Activated naive CD8-positive, alpha-beta T cell treated with anti-CD3 and anti-CD28 coated beads for 36 hours (primary cell): Measurements from ENCODE around the gene OR56A3. TPM values are rescaled to one million over a fixed set of nuclear protein-coding genes. Genes with fewer than 3 reads are reported as not detected.
"Not testable (repeated sequence)": the region's sequence is repeated elsewhere in the genome, so short reads cannot be mapped to it uniquely, and the experiment has no call there.

Source experiments
- DNase-seq: peaks from one replicate; pipeline ENCODE4 v3.0.0; 2021
- H3K27ac Mint-ChIP-seq: one replicate; pipeline ENCODE4 v1.8.0; 2022; ENCODE audit warnings: mild to moderate bottlenecking, moderate library complexity, mixed read lengths
- H3K27me3 Mint-ChIP-seq: one replicate; pipeline ENCODE4 v1.8.0; 2022; ENCODE audit warnings: mild to moderate bottlenecking, mixed read lengths
- H3K36me3 Mint-ChIP-seq: one replicate; pipeline ENCODE4 v1.8.0; 2021; ENCODE audit warnings: mild to moderate bottlenecking, mixed read lengths
- H3K4me1 Mint-ChIP-seq: one replicate; pipeline ENCODE4 v1.8.0; 2021; ENCODE audit warnings: mixed read lengths
- H3K4me3 Mint-ChIP-seq: one replicate; pipeline ENCODE4 v1.8.0; 2022; ENCODE audit warnings: mild to moderate bottlenecking, moderate library complexity, mixed read lengths
- H3K9me3 Mint-ChIP-seq: one replicate; pipeline ENCODE4 v1.8.0; 2022; ENCODE audit warnings: mixed read lengths
- total RNA-seq, 2 experiments: library from RNA; stranded (reverse); gene quantifications; one replicate each; pipeline ENCODE4 v1.2.3, GENCODE V29; 2021

OR56A3 gene
- total RNA-seq, 2 experiments from 2014 or later, result not detected

DNA sequence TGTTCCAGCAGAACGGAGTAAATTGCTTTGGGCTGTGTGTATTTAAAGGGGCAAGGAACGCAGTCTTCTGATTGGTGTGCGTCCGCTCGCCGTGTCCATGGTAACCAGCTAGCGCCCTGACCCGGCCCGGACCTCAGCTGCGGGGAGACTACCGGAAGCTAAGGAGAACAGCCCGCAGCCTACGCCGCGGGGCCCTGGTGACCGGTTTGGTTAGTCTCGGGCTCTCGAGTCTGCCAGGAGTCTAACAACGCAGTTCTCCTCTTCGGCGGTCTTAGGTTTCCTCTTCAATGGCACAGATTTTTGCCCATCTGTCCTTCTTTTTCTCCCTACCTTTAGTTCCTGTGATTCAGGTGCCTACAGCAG, 3.5 kb upstream of the OR56A3 start:
- peaks cover 9% of the 10 kb centered on the region for H3K27me3 Mint-ChIP-seq
- no peaks in the 10 kb centered on the region for H3K4me1 Mint-ChIP-seq
- H3K9me3 Mint-ChIP-seq, result no peaks in the 10 kb centered on the region
- no peak for DNase-seq
- no peak overlapping the region for H3K4me3 Mint-ChIP-seq
- no peaks in the 10 kb centered on the region for H3K36me3 Mint-ChIP-seq
- no peak overlapping the region for H3K27ac Mint-ChIP-seq

DNA sequence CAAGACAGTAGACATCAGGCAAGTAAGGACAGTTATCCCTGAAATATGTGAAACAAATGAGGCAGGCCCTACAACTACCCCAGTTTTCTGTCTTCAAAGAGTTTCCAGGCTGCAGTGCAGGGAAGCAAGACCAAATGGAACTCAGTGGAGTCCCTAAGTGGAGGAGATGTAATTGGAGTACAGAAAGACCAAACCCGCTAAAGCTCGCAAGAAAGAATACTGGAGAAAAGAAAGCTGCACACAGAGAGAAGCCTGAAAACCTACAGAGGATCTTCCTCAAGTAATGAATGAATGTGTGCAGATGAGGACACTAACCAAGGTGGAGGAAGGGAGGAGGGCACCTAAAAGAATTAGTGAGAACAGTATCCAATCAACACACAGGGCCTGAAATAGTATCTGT, 1.3 kb upstream of the OR56A3 start:
- Mint-ChIP-seq H3K27ac (no peak overlapping the region), H3K4me3 (no peak overlapping the region), H3K27me3 (peaks cover 19% of the 10 kb centered on the region), H3K36me3 (no peaks in the 10 kb centered on the region), H3K4me1 (no peaks in the 10 kb centered on the region), H3K9me3 (no peaks in the 10 kb centered on the region)
- DNase-seq, result no peak

DNA sequence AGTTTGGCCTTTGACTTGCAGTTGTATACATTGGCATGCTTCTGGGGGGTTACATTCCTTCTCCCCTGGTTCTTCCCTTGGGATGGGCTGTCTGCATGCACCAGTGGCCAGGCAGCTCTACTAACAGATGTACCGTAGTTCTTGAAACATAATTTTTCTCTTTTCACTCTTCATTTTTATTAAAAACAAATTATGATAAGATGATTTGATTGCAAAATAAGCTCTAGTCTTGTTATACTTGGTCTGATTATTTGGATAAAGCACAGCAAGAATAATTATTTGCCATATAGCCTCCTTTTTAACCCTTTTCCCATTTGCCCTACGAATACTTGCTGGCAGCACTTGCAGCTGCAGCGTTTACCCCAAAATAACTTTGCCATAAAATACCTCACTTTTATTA, 13.5 kb downstream of the OR56A3 start:
- H3K27me3 Mint-ChIP-seq, result peaks cover 3% of the 10 kb centered on the region
- H3K4me3 Mint-ChIP-seq, result no peak overlapping the region
- H3K9me3 Mint-ChIP-seq, result peaks cover 2% of the 10 kb centered on the region
- H3K27ac Mint-ChIP-seq, result no peak overlapping the region
- no peak for DNase-seq
- H3K36me3 Mint-ChIP-seq, result no peaks in the 10 kb centered on the region
- no peaks in the 10 kb centered on the region for H3K4me1 Mint-ChIP-seq

DNA sequence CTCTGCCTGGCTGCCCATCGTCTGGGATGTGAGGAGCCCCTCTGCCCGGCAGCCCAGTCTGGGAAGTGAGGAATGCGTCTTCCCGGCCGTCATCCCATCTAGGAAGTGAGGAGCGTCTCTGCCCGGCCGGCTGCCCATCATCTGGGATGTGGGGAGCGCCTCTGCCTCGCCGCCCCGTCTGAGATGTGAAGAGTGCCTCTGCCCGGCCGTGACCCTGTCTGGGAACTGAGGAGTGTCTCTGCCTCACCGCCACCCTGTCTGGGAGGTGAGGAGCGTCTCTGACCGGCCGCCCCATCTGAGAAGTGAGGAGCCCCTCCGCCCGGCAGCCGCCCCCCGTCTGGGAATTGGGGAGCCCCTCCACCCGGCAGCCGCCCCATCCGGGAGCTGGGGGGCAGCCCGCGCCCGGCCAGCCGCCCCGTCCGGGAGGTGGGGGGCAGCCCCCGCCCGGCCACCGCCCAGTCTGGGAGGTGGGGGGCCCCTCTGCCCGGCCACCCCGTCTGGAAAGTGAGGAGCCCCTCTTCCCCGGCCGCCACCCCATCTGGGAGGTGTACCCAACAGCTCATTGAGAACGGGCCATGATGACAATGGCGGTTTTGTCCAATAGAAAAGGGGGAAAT, 18.8 kb downstream of the OR56A3 start:
- not testable (repeated sequence) for H3K36me3 Mint-ChIP-seq, H3K4me1 Mint-ChIP-seq, H3K27ac Mint-ChIP-seq, H3K27me3 Mint-ChIP-seq, DNase-seq, H3K4me3 Mint-ChIP-seq
- H3K9me3 Mint-ChIP-seq, result peaks cover 21% of the 10 kb centered on the region

DNA sequence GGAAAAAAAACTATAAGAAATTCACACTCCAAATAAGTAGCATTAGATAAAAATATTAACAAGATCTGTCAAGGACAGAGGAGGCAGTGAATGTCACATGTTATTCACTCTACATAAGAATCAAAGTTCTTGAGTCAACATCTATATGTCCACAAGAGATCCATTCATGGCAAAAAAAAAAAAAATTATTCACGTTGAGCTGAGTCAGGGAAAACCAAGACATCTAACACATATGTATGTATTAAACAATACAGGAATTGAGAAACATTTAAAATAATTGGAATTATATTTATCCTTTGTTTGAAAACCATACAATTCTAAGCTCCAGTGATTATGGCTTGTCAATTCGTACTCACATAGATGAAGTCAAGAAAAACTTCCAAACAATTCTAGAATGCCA, 24.9 kb downstream of the OR56A3 start:
- Mint-ChIP-seq H3K27me3 (peaks cover 33% of the 10 kb centered on the region), H3K4me3 (no peak overlapping the region), H3K36me3 (no peaks in the 10 kb centered on the region), H3K9me3 (peaks cover 16% of the 10 kb centered on the region), H3K27ac (no peak overlapping the region), H3K4me1 (no peaks in the 10 kb centered on the region)
- no peak for DNase-seq

DNA sequence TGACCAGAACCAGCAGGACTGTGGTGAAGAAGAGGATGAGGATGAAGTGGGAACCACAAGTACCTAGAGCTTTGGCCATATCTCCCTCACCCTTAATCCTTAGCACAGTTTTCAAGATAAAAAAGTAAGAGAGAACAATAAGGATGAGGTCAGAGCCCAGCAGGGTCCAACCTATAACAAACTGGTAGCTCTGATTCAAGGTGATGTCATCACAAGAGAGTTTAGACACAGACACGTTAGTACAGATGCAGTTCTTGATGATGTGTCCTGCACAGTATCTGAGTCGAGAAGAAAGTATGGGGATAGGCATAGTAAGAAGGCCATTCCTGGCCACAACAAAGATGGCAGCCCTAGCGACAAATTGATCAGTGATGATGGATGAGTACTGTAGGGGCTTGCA, 25.7 kb downstream of the OR56A3 start:
- no peaks in the 10 kb centered on the region for H3K4me1 Mint-ChIP-seq
- no peaks in the 10 kb centered on the region for H3K36me3 Mint-ChIP-seq
- H3K4me3 Mint-ChIP-seq, result no peak overlapping the region
- no peak for DNase-seq
- H3K27me3 Mint-ChIP-seq, result peaks cover 33% of the 10 kb centered on the region
- peaks cover 13% of the 10 kb centered on the region for H3K9me3 Mint-ChIP-seq
- H3K27ac Mint-ChIP-seq, result no peak overlapping the region

DNA sequence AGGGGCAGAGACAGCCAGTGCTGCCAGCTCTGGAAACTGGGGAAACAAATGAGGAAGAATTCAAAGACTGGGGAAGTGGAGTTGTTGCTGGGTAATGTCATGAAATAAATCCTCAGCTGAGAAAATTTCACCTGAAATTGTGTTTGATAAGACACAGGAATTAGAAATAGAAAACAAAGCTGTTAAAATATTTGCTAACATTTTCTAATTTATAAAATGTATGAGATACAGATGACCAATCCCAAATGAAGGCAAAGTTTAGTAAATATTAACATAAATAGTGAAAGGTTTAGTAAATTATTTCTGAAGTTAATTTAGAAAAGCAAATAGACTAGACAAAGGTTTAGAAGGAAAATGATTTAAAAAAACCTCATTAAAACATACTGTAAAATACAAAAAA, 26.3 kb downstream of the OR56A3 start, which contains the start of gene OR56A5:
TSS of gene OR56A5 (minus strand) at position 101 of the 400 bp plus-strand sequence. CDS start at position 101, 0 bp downstream.
- Mint-ChIP-seq H3K27ac (no peak within 1 kb of the TSS), H3K4me1 (no peaks in the 10 kb centered on the region), H3K36me3 (no peaks in the 10 kb centered on the region), H3K27me3 (peaks cover 33% of the 10 kb centered on the region), H3K4me3 (no peak within 1 kb of the TSS), H3K9me3 (peaks cover 7% of the 10 kb centered on the region)
- no peak for DNase-seq

DNA sequence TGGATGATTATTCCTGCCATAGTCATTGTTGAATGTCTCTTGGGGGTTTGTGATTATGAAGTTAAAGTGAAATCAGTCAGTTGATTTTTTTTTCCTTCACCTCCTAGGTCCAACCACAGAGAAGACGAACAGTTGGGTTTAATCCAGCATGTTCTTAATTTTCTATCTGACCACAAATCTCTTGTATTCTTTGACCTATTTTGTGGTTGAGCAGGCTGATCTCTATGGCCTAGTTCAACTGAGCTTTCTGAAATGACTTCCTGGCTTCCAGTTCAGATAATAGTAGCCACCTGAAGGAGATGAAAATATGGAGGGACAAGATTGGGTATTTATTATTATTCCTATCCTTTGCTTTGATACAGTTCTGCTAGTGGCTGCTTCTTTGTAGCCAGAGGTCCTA, 31.5 kb downstream of the OR56A3 start:
- H3K4me3 Mint-ChIP-seq, result no peak overlapping the region
- H3K36me3 Mint-ChIP-seq, result no peaks in the 10 kb centered on the region
- peaks cover 3% of the 10 kb centered on the region for H3K9me3 Mint-ChIP-seq
- no peak for DNase-seq
- H3K27ac Mint-ChIP-seq, result no peak overlapping the region
- no peaks in the 10 kb centered on the region for H3K4me1 Mint-ChIP-seq
- peaks cover 16% of the 10 kb centered on the region for H3K27me3 Mint-ChIP-seq

DNA sequence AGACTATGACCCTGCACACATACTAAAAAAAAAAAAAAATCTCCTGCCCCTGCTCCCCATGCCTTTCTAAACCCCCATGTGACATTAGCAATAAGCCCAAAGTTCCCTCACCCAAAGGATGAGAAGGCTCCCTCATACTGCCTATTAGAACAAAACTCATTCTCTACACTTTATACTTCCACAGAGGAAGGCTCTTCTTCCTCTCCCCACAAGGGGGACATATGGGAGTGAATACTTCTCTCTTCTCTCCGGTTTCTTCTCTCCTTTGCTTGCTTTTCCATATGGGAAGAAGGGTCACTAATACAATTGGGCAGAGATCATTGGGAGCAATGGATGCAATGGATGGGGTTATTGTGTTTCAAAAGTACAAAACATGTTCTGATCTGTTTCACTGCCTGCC, 41.4 kb downstream of the OR56A3 start:
- peaks cover 14% of the 10 kb centered on the region for H3K27me3 Mint-ChIP-seq
- peaks cover 11% of the 10 kb centered on the region for H3K9me3 Mint-ChIP-seq
- DNase-seq, result no peak
- H3K4me3 Mint-ChIP-seq, result no peak overlapping the region
- H3K36me3 Mint-ChIP-seq, result no peaks in the 10 kb centered on the region
- H3K4me1 Mint-ChIP-seq, result no peaks in the 10 kb centered on the region
- H3K27ac Mint-ChIP-seq, result no peak overlapping the region

DNA sequence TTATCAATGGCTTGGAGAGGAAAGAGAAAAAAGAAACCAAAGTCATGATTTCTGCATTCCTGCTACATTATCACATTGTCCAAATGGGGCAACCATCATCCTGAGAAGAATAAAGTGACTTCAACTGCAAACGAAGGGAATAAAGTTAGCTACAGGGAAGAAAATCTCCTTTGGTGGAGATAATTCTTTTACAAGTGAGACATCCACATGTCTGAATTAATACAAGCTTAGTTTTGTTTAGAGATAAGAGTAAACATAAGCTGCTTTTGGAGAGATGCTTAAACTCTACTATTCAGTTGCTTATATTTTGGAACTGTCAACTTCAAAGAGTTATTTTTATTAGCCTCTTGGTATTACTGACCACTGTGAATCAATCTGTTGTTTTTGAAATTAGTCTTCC, 44.8 kb downstream of the OR56A3 start, which contains the start of gene OR52L1:
TSS of gene OR52L1 (minus strand) at position 101 of the 400 bp plus-strand sequence. CDS start at position 46, 55 bp downstream.
- H3K27ac Mint-ChIP-seq, result no peak within 1 kb of the TSS
- no peak within 1 kb of the TSS for H3K4me3 Mint-ChIP-seq
- DNase-seq, result no peak
- no peaks in the 10 kb centered on the region for H3K9me3 Mint-ChIP-seq
- no peaks in the 10 kb centered on the region for H3K4me1 Mint-ChIP-seq
- no peaks in the 10 kb centered on the region for H3K36me3 Mint-ChIP-seq
- peaks cover 26% of the 10 kb centered on the region for H3K27me3 Mint-ChIP-seq

DNA sequence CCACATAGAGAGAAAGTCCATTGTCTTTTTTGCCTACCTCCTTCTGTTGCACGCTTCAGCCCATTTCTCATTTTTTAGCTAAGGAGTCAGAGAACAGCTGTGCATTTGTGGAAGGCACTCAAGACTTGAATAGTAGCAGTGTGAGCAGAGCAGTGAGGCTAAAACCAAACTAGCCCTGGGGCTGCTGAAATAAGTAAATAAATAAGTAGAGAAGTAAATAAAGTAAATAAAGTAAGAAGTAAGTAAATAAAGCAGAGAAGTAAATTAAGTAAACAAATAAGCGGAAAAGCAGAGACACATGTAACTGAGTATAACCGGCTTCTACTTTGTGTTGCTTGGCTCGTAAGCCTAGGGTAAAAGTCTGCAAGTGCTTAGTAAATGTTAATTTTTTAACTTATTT, 47.2 kb downstream of the OR56A3 start:
- no peak for DNase-seq
- Mint-ChIP-seq H3K4me3 (no peak overlapping the region), H3K27ac (no peak overlapping the region), H3K9me3 (no peaks in the 10 kb centered on the region), H3K36me3 (no peaks in the 10 kb centered on the region), H3K27me3 (peaks cover 12% of the 10 kb centered on the region), H3K4me1 (no peaks in the 10 kb centered on the region)

DNA sequence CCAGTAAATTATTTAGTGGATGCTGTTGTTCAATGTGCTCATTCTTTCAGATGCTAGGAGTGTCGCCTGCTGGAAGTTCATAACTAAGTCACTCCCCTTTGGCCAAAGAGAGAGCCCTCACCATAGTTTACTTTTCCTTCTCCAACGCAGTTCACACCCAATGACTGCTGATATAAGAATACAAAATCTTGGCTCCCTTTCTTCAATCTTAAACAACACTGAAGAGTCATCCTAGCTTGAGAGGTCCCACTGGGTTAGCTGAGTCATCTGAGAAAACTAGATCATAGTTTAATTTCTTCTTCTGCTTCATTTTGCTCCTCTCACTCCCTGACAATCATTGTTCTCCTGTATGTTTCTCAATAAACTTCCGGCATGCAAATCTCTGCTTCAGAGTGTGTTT, 50.1 kb downstream of the OR56A3 start:
- Mint-ChIP-seq H3K36me3 (no peaks in the 10 kb centered on the region), H3K27me3 (peaks cover 19% of the 10 kb centered on the region), H3K9me3 (no peaks in the 10 kb centered on the region), H3K4me3 (no peak overlapping the region), H3K27ac (no peak overlapping the region), H3K4me1 (no peaks in the 10 kb centered on the region)
- no peak for DNase-seq

DNA sequence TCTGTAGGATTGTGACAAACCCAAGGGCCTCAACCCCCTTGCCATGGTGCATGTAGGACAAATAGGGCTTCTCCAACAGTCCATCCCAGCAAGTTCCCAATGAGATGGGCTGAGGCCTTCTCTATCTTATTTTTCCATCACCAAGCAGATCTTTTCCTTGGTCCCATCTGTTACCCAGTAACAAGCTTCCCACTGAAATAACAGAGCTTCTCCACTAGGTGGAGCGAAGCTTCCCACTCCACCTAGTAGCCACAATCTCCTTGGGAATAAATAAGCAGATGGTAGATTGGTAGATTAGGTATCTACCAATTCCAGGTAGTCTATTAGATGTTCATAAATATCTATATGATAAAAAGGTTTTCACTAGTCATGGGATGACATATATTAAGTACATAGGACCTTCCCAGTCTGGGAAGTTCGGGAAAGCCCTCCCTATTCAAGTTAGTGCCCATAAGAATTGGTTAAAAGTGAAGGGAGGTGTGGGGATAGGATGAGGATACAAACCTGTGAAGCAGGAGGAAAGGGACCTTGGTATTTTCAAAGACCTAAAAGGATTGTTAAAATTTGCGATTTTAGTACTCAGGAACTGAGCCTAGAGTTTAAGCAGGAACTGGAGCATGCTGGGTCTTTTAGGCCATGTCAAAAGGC, 50.7 kb downstream of the OR56A3 start:
- DNase-seq, result no peak
- Mint-ChIP-seq H3K36me3 (no peaks in the 10 kb centered on the region), H3K9me3 (no peaks in the 10 kb centered on the region), H3K4me1 (no peaks in the 10 kb centered on the region), H3K27ac (no peak overlapping the region), H3K4me3 (no peak overlapping the region), H3K27me3 (peaks cover 19% of the 10 kb centered on the region)

DNA sequence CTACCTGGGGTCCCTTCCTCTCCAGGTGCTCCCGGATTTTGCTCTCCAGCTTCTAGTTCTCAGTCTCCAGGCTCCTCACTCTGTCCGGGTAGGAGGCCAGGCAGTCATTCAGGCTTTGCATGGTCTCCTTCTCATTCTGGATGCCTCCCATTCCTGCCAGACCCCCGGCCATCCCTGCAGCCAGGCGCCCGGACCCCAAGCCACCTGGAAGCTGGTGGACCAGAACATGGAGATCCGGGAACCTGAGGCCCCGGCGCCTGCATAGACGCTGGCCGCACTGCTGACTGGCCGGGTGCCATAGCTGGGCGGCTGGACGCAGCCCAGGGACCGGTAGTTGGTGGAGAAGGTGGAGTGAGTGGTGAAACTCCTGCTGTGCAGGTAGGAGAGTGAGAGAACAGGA, 52.7 kb downstream of the OR56A3 start:
- Mint-ChIP-seq H3K9me3 (no peaks in the 10 kb centered on the region), H3K4me3 (no peak overlapping the region), H3K27ac (no peak overlapping the region), H3K4me1 (no peaks in the 10 kb centered on the region), H3K27me3 (peaks cover 12% of the 10 kb centered on the region), H3K36me3 (no peaks in the 10 kb centered on the region)
- DNase-seq, result no peak
